Mononuclear cell (primary cell): Measurements from ENCODE around the gene JAZF1. TPM values are rescaled to one million over a fixed set of nuclear protein-coding genes. Genes with fewer than 3 reads are reported as not detected.

Experiments
- H3K27me3 ChIP-seq: 2 replicates; pipeline ENCODE4 v1.6.0; 2011; ENCODE audit warnings: low read length, control low read depth; ENCODE audit not compliant: insufficient read depth
- H3K4me1 ChIP-seq: 2 replicates; pipeline ENCODE4 v1.5.1; 2011; ENCODE audit warnings: mild to moderate bottlenecking, low read length, control low read depth; ENCODE audit not compliant: insufficient read depth
- H3K4me3 ChIP-seq: 2 replicates; pipeline ENCODE4 v1.5.1; 2011; ENCODE audit warnings: mild to moderate bottlenecking, low read length, moderate library complexity
- H3K9me3 ChIP-seq: 2 replicates; pipeline ENCODE4 v1.5.1; 2011; ENCODE audit warnings: low read depth, mild to moderate bottlenecking, control low read depth, low read length
- total RNA-seq: library from RNA; depleted of rRNA; stranded (reverse); fragments of >200 nt; gene quantifications from one replicate; pipeline ENCODE4 v1.2.3, GENCODE V29; 2012

The JAZF1 gene
- total RNA-seq, 1 donor: 16.5 TPM

DNA sequence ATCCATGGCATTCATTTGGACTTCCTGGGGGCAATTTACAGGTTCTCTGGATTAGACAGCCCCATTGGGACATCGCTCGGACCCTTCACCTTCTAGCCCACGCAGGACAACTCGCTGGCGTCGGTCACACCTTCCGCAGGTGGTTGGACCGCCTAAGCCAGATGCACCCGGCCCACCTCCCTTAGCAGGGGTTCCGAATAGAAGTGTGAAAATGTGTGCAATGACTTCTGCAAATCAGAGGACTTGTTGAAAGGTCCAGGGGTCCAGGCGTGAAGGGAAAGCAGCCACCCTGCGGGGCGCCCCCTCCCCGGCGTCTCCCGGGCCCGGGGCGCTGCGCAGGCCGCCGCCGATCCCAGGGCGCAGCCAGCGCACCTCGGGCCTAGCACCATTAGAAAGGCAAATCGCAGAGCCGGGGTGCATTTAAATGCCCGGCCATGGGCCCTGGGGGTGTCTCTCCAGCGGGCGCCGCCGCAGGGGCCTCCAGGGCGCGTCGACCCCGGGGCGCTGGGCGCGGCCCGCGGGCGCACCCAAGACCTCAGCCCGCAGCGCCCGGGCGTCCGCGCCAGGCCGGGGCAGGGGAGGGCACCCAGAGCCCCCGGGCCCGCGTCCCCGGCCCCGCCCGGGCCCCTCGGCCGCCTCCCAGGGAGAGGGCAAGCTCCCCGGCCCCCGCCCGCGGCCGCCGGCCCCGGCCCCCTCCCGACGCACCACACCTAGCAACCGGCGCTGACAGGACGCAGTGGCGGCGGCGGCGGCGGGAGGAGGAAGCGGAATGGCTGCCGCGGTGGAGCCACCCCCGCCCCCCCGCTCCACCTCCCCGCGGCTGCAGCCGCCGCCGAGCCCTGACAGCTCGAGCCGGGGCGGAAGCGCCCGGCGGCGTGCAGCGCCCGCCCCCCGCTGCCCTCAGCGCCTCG, 1.2 kb downstream of the JAZF1 start:
- H3K27me3 ChIP-seq: no peaks in the 10 kb centered on the region

GRCh38 chr7:28178599-28178998, 2.0 kb downstream of the JAZF1 start:
- Histone ChIP-seq H3K9me3 (no peaks in the 10 kb centered on the region), H3K27me3 (no peaks in the 10 kb centered on the region), H3K4me1 (peaks cover 43% of the 10 kb centered on the region), H3K4me3 (peak overlapping the region; percentile 66)

More for the DNA sequence above, 1.2 kb downstream of the JAZF1 start:
- Histone ChIP-seq H3K4me3 (peak overlapping the region; percentile 66), H3K4me1 (peaks cover 47% of the 10 kb centered on the region), H3K9me3 (no peaks in the 10 kb centered on the region)

- Histone ChIP-seq H3K4me3 (no peak overlapping the region), H3K4me1 (peaks cover 37% of the 10 kb centered on the region), H3K9me3 (no peaks in the 10 kb centered on the region), H3K27me3 (no peaks in the 10 kb centered on the region)
These were observed 2.8 kb downstream of the JAZF1 start for GRCh38 chr7:28177836-28178235.

GRCh38 chr7:28176645-28177044, 4.0 kb downstream of the JAZF1 start:
- no peaks in the 10 kb centered on the region for H3K27me3 ChIP-seq
- H3K4me3 ChIP-seq: no peak overlapping the region
- no peaks in the 10 kb centered on the region for H3K9me3 ChIP-seq
- peaks cover 28% of the 10 kb centered on the region for H3K4me1 ChIP-seq

- peaks cover 23% of the 10 kb centered on the region for H3K4me1 ChIP-seq
- H3K9me3 ChIP-seq: no peaks in the 10 kb centered on the region
- no peaks in the 10 kb centered on the region for H3K27me3 ChIP-seq
- H3K4me3 ChIP-seq: no peak overlapping the region
These were observed 4.4 kb downstream of the JAZF1 start for GRCh38 chr7:28176174-28176573.

GRCh38 chr7:28174901-28175661, 5.5 kb downstream of the JAZF1 start:
- no peaks in the 10 kb centered on the region for H3K9me3 ChIP-seq
- no peak overlapping the region for H3K4me3 ChIP-seq
- H3K4me1 ChIP-seq: peaks cover 19% of the 10 kb centered on the region
- no peaks in the 10 kb centered on the region for H3K27me3 ChIP-seq

- no peak overlapping the region for H3K4me3 ChIP-seq
- peaks cover 25% of the 10 kb centered on the region for H3K4me1 ChIP-seq
- H3K9me3 ChIP-seq: no peaks in the 10 kb centered on the region
- no peaks in the 10 kb centered on the region for H3K27me3 ChIP-seq
These were observed 6.2 kb downstream of the JAZF1 start for GRCh38 chr7:28174442-28174841.

GRCh38 chr7:28173531-28173930, 7.1 kb downstream of the JAZF1 start:
- Histone ChIP-seq H3K27me3 (no peaks in the 10 kb centered on the region), H3K4me1 (peaks cover 24% of the 10 kb centered on the region), H3K9me3 (no peaks in the 10 kb centered on the region), H3K4me3 (no peak overlapping the region)

GRCh38 chr7:28172958-28173357, 7.6 kb downstream of the JAZF1 start:
- Histone ChIP-seq H3K4me1 (peaks cover 25% of the 10 kb centered on the region), H3K27me3 (no peaks in the 10 kb centered on the region), H3K9me3 (no peaks in the 10 kb centered on the region), H3K4me3 (no peak overlapping the region)

DNA sequence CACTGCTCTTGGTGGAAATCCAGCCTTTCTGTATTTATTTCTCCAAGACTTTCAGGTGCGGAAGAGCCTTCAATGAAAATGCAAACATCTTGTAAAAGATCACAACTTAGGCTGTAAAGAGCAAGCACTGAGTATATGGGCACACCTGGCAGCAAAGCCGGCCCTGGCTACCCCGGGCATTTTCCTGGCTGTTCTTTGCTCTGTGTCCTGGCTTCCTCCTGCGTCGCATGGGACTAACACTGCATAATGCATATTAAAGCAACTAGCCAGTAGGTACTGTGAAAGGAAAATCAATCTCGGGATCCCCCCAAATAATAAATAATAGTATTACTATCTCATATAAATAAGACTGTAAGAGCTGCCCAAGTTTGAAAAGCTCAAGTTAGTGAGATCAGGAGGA, 9.9 kb downstream of the JAZF1 start:
- H3K4me1 ChIP-seq: peaks cover 30% of the 10 kb centered on the region
- H3K27me3 ChIP-seq: no peaks in the 10 kb centered on the region
- no peaks in the 10 kb centered on the region for H3K9me3 ChIP-seq
- H3K4me3 ChIP-seq: no peak overlapping the region

GRCh38 chr7:28169230-28169629, 11.4 kb downstream of the JAZF1 start:
- peaks cover 37% of the 10 kb centered on the region for H3K4me1 ChIP-seq
- no peaks in the 10 kb centered on the region for H3K9me3 ChIP-seq
- no peaks in the 10 kb centered on the region for H3K27me3 ChIP-seq
- no peak overlapping the region for H3K4me3 ChIP-seq

GRCh38 chr7:28168393-28169158, 12.0 kb downstream of the JAZF1 start:
- Histone ChIP-seq H3K27me3 (no peaks in the 10 kb centered on the region), H3K4me1 (peaks cover 40% of the 10 kb centered on the region), H3K9me3 (no peaks in the 10 kb centered on the region), H3K4me3 (no peak overlapping the region)

DNA sequence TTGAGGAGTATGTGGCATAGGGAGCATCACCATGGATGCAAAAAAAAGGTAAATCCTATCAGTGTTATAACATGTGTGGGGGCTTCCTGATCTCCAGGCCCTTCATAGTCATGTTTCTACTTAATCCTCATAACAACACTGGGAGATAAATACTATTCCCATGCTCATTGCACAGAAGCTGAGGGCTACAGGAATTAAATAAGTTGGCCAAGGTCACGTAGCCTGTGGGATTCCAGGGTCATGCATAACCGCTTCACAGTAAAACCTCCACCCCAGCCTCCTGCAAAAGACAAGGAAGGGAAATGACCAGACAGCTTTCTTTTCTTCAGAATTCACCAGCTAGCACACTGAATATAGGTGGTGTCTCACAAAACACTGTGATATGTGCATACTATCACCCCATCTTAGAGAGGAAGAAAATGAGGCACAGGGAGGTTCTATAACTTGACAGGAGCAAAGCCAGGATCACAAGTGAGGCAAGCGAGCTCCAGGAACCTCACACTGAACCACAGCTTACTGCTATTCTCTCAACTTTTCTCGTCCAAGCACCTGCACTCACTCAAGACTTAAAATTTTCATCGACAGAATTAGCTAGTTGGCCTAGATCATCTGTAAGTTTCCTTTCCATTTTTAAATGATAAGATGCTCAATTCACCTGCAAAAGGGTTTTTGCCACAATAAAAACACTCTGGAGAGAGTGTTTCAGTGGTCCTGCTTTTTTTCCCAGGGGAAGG, 13.4 kb downstream of the JAZF1 start:
- H3K4me1 ChIP-seq: peaks cover 43% of the 10 kb centered on the region
- no peak overlapping the region for H3K4me3 ChIP-seq
- no peaks in the 10 kb centered on the region for H3K27me3 ChIP-seq

More for the DNA sequence above, 13.4 kb downstream of the JAZF1 start:
- no peaks in the 10 kb centered on the region for H3K9me3 ChIP-seq
